DMS153 treated with DMSO at 0.1 percent for 48 hours (cell line): ENCODE results near the gene RPS17.
"Not testable (repeated sequence)": the region's sequence is repeated elsewhere in the genome, so short reads cannot be mapped to it uniquely, and the experiment has no call there.

Source experiments
- DNase-seq: peaks from one replicate; lab custom pipeline; 2025; ENCODE audit not compliant: unreplicated experiment; lab: John Stamatoyannopoulos, UW

The RPS17 gene

DNA sequence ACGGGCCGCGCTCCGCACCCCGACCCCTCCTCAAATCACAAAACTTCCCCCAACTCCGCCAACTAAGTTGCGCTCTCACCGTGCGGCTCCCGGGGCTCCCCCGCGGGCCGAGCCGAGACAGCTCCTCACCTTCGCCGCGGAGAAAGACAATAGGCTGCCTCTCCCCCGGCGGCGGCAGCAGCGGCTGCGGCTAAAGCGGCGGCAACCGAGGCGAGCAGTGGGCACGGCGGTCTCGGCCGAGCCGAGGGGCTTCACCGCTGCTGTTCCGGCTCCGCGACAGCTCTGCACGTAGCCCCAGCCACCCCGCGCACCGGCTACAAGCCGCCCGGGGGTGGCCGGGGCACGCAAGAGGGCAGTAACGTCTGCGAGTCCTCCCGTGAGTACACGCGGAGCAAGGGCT, 26.7 kb downstream of the RPS17 start:
- DNase-seq = not testable (repeated sequence)

- not testable (repeated sequence) for DNase-seq
These were observed 32.6 kb downstream of the RPS17 start for GRCh38 chr15:82507693-82508092.

DNA sequence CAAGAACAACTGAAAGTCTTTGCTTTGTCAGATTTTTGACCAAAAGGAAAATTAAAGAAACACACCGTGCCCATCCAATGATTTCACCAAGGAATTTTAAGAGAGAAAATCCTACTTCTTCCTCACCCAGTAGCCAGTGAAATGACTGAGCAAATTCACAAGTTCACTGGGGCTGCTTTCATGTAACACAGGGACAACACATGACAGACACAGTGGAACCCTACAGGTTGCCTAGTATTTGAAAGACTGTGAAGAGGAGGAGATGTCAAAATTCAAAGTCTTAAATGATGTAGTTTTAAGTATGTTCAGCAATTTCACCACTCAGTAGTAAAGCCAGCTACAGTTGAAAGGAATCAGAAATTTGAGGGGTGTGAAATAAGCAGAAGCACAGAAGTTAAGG, 33.2 kb downstream of the RPS17 start:
- DNase-seq = not testable (repeated sequence)

DNA sequence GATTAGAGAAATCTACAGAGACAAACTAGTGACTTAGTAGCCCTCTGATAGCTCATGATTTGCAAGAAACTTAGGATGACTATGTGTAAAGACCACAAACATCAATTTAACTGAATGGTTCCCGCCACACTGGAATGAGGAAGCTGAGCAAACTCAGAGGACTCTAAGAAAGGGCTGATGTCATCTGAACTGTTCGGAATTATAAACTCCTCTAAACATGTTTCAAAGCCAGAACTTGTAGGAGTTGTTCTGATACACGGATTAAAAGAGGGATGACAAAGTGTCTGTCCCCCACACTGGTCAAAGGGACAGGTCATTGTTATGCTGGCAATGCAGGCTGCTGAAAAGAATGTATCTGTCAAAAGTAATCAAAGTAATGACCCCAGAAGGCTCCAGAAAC, 34.4 kb downstream of the RPS17 start:
- DNase-seq = not testable (repeated sequence)

DNA sequence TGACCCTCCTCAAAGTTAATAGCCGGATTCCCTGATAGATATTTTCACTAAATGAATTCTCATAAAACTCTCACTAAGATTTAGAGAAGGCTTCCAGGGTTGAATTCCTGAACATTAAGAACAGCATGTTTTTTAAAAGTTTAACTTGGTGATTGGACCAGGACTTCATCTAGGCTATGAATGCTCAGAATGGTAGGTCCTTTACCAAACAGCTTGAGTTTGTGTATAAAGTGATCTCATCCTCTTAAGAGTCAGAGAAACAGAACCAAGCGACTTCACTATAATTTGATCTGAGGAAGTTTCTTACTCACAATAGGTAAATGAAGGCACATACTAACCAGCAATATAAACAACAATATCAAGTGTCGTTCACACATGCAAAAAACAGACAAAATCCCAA, 36.2 kb downstream of the RPS17 start:
- not testable (repeated sequence) for DNase-seq

DNA sequence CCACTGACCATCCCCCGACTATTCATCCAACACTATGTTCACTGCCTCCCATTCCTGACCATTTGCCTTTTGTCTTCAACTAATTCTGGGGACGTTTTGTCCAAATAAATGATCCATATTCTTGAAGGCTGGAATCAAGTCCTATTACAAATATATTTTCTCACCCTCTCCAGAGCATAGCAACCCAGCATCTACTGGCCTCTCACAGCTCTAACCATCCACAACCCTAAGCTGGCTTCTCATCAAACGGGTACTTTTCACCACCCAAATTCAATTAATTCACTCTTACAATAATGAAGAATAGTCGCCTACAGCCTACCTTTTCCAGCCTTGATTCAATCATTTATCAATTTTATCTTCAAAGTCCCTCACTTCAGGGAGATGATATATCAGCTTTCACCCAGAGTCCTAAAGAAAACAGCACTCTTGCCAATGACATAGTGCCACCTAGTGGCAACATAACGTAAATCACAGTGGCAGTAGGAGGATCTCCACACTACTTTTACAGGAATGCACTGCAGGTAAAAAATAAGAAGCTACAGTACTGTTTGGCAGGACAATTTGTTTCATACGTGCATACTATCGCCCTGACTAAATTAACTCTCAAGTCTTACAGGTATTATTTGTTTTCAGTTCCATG, 37.4 kb downstream of the RPS17 start:
- DNase-seq = not testable (repeated sequence)

DNA sequence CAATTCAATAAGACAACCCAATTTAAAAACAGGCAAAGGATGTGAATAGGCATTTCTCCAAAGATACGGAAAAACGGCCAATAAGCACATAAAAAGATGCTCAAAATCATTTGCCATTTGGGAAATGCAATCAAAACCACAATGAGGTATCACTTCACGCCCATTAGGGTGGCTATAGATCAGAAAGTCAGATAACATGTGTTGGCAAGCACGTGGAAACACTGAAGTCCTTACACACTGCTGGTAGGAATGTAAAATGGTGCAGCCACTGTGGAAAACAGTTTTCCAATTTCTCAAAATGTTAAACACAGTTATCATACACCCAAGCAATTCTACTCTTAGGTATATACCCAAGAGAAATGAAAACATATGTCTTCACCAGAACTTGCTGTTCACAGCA, 39.5 kb downstream of the RPS17 start:
- DNase-seq = not testable (repeated sequence)

GRCh38 chr15:82497978-82498377, 42.3 kb downstream of the RPS17 start:
- DNase-seq = not testable (repeated sequence)

- DNase-seq = not testable (repeated sequence)
These were observed 52.0 kb downstream of the RPS17 start for GRCh38 chr15:82488250-82488649.

DNA sequence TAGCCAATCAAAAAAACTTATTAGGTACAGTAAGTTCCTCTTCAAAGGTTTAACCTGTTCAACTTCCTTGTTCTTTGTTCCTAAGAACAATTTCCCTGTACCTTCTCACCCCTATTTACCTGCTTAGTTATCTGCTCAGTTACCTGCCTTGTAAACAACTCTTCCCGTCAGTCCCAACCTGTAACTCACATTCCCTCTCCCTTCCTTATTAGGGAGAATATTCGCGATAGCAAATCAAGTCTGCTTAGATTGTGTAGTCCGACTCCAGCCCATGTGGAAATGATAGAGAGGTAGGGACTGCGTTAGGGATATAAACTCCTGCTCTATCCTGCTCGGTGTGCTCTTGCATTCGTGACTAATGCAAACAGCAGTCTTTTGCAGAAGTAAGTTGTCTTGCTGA, 53.2 kb downstream of the RPS17 start:
- DNase-seq = not testable (repeated sequence)
